Tibial nerve (tissue), 4 donors: ENCODE data around the gene POLR1B.

Experiments
- CTCF ChIP-seq, 5 experiments: fragments of 200-600 bp in 3 of 5; fragments of 450-650 bp in 2 of 5; sonication (generic) in 3 of 5; IDR thresholded peaks; one replicate each; pipeline ENCODE4 v1.5.1; 2016 to 2019; ENCODE audit warnings: antibody characterized with exemption in 5 of 5, mild to moderate bottlenecking in 3 of 5, moderate library complexity in 2 of 5
- EP300 ChIP-seq, 2 donors: sonication (generic); formaldehyde crosslinking; IDR thresholded peaks; one replicate each; pipeline ENCODE4 v1.6.1; 2017; ENCODE audit warnings: antibody characterized with exemption in 2 of 2, mild to moderate bottlenecking in 1 of 2
- POLR2A ChIP-seq, 2 donors: fragments of 450-650 bp; IDR thresholded peaks; one replicate each; pipeline ENCODE4 v1.6.1; 2017; ENCODE audit warnings: antibody characterized with exemption in 2 of 2, mild to moderate bottlenecking in 2 of 2, moderate library complexity in 2 of 2

- no peak for TF ChIP-seq EP300 (IDR thresholded peaks at IDR 0.05)
- TF ChIP-seq POLR2A (IDR thresholded peaks at IDR 0.05), result no peak
- TF ChIP-seq CTCF (IDR thresholded peaks at IDR 0.05), result no peak
Observed at GRCh38 chr2:112523291-112523777, 18.9 kb upstream of the POLR1B start.
